ENCODE measurements around the gene COASY.

Gene COASY

DNA sequence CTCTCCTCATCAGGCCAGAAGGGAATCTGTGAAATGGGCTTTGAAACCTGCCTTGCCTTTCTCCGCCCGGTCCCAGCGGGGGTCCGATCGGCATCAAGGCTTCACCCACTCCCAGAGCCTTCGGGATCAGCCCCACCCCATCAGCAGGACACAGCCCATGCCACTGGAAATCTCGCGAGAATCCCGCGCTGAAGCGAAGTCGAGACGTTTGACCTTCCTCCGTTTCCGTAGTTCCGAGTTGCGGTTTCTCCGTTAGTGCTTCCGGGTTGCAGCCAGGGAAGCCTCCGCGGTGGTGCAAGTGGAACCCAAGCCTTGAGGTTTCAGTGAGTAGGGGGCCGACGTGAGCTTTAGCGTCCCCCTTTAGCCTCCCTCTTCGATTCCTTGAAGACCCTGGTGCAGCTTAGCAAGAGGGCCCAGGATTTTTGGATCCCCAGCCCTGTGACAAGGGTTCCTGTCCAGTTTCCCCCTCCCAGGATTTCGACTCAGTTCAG is at the start of gene COASY:
COASY (plus strand) TSS at position 252 of the 491 bp plus-strand sequence. CDS start 475 bp downstream, outside the sequence.
- Mint-ChIP-seq H3K27me3 (no peaks in the 10 kb centered on the region), H3K9me3 (no peaks in the 10 kb centered on the region), H3K27ac (peak within 1 kb of the TSS; percentile 92), H3K4me3 (peak within 1 kb of the TSS; percentile 95), H3K36me3 (ENCODE audit: low read depth) (peaks cover 14% of the 10 kb centered on the region), H3K4me1 (ENCODE audit: low read depth) (peaks cover 35% of the 10 kb centered on the region)

DNA sequence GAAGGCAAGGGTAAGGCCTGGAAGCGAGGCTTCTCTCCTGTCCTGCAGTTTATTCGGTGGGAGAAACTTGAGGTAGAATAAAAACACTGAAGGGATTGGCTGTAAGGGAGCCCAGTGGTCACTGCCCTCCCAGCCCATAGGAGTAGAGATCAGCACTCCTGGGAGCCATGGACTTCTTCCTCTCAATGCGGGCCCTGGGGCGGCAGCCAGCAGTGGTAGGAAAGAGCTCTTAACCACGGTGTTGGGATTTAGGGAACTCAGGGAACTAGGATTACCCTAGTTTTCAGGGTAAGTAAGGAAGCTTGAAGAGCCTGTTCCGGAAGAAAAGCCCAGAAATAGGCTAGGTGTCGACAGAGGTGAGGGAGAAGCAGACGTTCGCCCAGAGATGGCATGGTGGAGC is 49.7 kb upstream of the COASY start:
- Mint-ChIP-seq H3K9me3 (no peaks in the 10 kb centered on the region), H3K27me3 (no peaks in the 10 kb centered on the region), H3K27ac (no peak overlapping the region), H3K36me3 (ENCODE audit: low read depth) (peaks cover 11% of the 10 kb centered on the region), H3K4me1 (ENCODE audit: low read depth) (peaks cover 3% of the 10 kb centered on the region), H3K4me3 (no peak overlapping the region)

DNA sequence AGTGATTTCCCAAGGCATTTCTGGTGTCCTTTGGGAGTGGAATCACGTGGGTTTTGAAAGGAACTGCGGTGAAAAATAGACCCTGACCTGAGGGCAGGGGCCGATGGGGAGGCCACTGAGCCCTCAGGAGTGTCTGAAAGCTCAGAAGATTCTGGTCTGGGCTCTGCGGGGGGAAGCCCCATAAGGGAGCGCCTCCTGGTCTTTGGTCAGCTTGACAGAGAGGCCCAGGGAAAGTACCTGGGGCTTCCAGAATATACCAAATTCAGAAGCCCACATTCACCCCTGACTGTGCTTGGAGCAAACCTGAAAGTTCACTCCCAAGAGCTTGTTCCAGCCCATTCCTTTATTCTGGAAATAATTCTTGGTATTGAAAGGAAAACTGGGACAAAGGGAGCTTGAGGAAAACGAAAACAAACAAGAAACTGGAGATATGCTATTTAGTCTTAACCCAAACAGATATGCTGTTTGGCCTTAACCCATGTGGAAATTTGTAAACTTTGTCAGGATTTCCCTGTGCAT is 49.2 kb upstream of the COASY start:
- H3K9me3 Mint-ChIP-seq: no peaks in the 10 kb centered on the region
- peaks cover 3% of the 10 kb centered on the region for H3K4me1 Mint-ChIP-seq (ENCODE audit: low read depth)
- H3K36me3 Mint-ChIP-seq (ENCODE audit: low read depth): peaks cover 9% of the 10 kb centered on the region
- H3K27me3 Mint-ChIP-seq: no peaks in the 10 kb centered on the region
- no peak overlapping the region for H3K27ac Mint-ChIP-seq
- H3K4me3 Mint-ChIP-seq: no peak overlapping the region

DNA sequence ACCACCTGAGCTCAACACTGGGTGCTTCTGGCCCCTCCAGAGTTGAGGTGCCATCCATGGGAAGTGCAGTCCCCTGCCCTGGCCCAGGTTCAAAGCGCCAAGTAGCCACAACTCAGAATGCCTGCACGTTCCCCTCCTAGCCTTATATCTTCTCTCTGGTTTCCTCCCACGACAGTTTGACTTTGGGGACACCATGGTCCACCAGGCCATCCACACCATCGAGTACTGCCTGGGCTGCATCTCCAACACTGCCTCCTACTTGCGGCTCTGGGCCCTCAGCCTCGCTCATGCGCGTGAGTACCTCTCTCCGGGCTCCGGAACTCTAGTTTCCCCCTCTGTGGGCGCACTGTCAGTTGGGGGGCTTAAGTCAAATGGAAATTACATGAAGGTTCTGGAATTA is 48.3 kb upstream of the COASY start:
- no peak overlapping the region for H3K27ac Mint-ChIP-seq
- H3K4me1 Mint-ChIP-seq (ENCODE audit: low read depth): peaks cover 3% of the 10 kb centered on the region
- no peak overlapping the region for H3K4me3 Mint-ChIP-seq
- no peaks in the 10 kb centered on the region for H3K9me3 Mint-ChIP-seq
- H3K36me3 Mint-ChIP-seq (ENCODE audit: low read depth): peaks cover 3% of the 10 kb centered on the region
- no peaks in the 10 kb centered on the region for H3K27me3 Mint-ChIP-seq

DNA sequence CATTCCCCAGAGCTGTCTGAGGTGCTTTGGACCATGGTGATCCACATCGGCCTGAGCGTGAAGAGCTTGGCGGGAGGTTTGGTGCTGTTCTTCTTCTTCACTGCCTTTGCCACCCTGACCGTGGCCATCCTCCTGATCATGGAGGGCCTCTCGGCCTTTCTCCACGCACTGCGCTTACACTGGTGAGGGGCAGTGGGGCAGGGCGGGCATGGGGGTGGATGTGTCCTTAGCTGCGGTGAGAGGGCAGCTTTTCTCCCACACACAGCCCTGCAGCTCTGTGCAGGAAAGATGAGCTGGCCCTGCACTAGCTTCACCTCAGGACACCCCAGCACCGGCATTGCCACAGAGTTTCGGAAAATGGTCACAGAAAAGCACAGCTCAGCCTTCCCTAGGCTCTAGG is 47.7 kb upstream of the COASY start:
- no peaks in the 10 kb centered on the region for H3K36me3 Mint-ChIP-seq (ENCODE audit: low read depth)
- no peak overlapping the region for H3K27ac Mint-ChIP-seq
- no peaks in the 10 kb centered on the region for H3K27me3 Mint-ChIP-seq
- H3K4me1 Mint-ChIP-seq (ENCODE audit: low read depth): peaks cover 3% of the 10 kb centered on the region
- H3K9me3 Mint-ChIP-seq: no peaks in the 10 kb centered on the region
- H3K4me3 Mint-ChIP-seq: no peak overlapping the region

DNA sequence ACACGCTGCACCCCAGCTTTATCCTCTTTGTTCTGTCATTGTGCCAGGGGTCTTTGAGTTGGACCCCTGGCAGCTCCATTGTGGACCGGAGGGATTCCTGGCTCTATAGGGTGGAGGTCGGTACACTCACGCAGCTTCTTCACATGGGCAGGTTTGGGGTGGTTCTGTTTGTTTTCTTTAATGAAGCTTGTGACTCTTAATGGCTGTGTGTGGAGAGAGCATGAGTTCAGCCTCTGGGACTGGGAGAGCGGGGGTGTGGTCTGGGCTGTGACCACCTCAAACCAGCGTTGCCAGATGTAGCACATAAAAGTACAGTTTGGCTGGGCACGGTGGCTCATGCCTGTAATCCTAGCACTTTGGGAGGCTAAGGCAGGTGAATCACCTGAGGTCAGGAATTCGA is 47.1 kb upstream of the COASY start:
- Mint-ChIP-seq H3K9me3 (no peaks in the 10 kb centered on the region), H3K27ac (no peak overlapping the region), H3K4me3 (no peak overlapping the region), H3K27me3 (no peaks in the 10 kb centered on the region), H3K4me1 (ENCODE audit: low read depth) (no peaks in the 10 kb centered on the region), H3K36me3 (ENCODE audit: low read depth) (no peaks in the 10 kb centered on the region)

DNA sequence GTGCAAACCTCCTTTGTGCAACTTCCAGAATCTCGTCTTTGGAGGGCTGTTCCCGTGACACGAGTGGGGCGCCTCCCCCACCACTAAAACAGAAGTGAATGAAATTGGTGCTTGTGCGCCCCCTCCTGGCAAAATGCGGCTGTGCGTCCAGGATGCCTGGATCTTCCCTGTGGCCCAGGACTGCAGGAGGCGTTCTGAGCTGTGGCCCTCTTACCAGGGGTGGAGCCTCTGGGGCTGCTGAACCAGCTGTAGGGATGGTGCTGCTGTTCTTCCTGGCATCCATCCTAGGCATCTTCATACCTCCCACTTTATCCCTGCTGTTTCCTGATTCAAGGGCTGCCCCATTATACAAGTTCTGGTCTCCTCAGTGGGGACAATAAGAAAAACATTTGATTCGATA is 44.4 kb upstream of the COASY start:
- H3K9me3 Mint-ChIP-seq: no peaks in the 10 kb centered on the region
- no peaks in the 10 kb centered on the region for H3K36me3 Mint-ChIP-seq (ENCODE audit: low read depth)
- H3K27me3 Mint-ChIP-seq: no peaks in the 10 kb centered on the region
- no peak overlapping the region for H3K27ac Mint-ChIP-seq
- no peak overlapping the region for H3K4me3 Mint-ChIP-seq
- no peaks in the 10 kb centered on the region for H3K4me1 Mint-ChIP-seq (ENCODE audit: low read depth)

DNA sequence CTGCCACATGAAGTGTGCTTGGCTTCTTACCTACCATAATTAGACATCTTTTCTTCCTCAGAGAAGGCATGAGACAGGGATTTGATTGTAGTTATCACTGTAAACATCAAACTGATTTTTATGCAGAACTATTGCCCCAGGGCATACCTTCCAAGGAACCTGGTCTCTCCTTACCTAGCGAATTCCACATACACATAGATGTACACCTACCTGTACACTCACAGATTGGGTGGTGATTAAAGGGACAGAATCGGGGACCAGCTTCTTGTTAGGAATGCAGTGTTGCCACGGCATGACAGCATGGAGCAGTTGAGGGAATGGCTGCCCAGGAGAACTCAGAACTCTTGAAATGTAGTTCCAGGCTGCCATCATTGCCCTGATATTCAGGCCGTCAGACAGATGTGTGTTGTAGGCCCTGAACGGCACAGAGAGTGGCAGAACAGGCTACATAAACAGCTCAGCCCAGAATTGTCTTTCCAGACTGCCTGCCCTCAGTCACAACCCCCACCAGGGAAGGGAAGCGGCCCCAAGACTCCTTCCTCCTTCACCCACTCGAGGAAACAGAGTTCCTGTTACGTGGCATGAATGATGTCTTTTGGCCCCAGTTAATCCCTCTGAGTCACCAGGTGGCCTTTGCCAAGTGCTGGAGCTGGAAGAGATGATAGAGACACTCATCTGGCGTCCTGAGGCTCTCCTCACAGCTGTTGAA is 43.7 kb upstream of the COASY start:
- Mint-ChIP-seq H3K27me3 (peaks cover 1% of the 10 kb centered on the region), H3K27ac (no peak overlapping the region), H3K9me3 (no peaks in the 10 kb centered on the region), H3K4me3 (no peak overlapping the region), H3K36me3 (ENCODE audit: low read depth) (no peaks in the 10 kb centered on the region), H3K4me1 (ENCODE audit: low read depth) (no peaks in the 10 kb centered on the region)

DNA sequence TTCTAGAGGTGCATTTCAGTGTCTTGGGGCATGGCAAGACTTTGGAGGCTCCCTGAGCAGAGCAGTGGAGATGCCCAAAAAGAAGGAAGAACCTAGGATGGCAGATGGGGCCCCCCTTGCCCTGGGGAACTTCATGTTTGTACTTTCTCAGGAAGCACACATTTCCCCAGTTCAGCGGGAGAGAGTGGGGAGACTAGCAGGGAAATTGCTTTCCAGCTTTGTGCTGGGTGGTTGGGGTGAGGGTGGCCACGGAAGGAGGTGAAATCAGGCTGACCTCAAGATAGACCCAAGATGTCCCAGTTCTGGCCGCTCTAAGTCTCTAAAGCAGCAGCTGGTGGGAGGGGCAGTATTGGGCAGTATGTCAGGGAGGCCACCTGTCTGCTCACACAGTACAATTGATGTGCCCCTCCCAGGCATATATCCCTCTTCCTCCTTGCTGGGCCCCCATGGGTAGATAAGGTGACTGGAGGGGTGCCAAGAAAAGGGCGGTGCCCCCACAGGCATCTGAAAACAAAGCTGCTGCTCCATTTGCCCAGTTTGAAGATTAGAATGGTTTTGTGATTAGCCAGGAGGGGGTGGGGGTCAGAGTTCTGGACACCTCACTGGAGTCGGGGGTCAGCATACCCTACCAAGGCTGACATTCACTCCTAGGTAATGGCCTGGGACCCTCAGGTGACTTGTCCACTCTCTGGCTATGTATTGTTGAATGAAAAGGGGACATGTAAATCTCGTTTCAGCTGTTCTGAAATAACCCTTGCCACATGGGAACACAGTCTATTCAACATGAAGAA is 43.0 kb upstream of the COASY start:
- peaks cover 3% of the 10 kb centered on the region for H3K4me1 Mint-ChIP-seq (ENCODE audit: low read depth)
- H3K27me3 Mint-ChIP-seq: peaks cover 3% of the 10 kb centered on the region
- H3K4me3 Mint-ChIP-seq: no peak overlapping the region
- H3K36me3 Mint-ChIP-seq (ENCODE audit: low read depth): no peaks in the 10 kb centered on the region
- no peak overlapping the region for H3K27ac Mint-ChIP-seq
- no peaks in the 10 kb centered on the region for H3K9me3 Mint-ChIP-seq

DNA sequence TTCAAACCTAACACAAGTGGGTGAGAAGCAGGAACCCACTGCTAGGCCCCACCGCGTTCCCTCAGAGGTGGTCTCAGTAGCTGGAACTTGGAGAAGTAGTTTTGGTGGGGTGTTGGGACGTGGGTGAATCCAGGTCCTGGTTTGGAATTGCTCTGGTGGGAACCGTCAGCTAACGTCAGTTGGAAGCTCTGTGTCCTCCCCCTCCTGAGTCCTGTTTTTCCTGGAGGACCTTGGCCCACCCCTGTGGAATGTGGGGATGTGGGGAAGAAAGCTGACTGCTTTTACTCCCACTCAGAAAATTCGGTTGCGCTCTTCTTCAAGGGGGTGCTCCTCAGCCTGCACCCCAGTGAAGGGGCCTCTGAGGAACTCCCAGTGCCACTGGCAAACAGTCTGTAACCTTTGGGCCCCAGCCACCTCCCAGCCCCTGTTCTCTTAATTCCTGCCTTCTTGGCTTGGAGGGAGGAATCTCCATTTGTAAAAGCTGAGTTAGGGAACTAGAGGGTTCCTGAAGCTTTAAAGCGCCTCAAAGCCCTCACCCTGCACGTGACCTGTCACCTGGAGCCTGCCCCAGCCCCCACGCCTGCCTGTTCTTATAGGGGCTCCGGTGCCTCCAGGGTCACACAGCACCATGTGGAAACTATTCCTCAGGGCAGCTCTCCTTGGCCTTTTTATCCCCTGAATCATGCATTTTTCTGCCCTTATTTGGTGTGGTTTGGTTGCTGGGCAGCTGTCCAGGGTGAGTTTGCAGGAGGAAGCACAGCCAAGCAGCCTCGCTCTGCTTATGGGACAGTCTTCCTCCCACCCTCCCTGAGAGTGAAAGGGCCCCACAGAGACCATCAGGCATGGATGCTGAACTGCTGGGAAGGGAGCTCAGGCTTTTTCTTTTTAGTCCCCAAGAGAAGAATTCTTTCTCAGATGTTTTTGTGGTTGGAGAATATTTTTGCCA is 42.1 kb upstream of the COASY start:
- peaks cover 9% of the 10 kb centered on the region for H3K4me1 Mint-ChIP-seq (ENCODE audit: low read depth)
- no peaks in the 10 kb centered on the region for H3K9me3 Mint-ChIP-seq
- no peaks in the 10 kb centered on the region for H3K36me3 Mint-ChIP-seq (ENCODE audit: low read depth)
- no peak overlapping the region for H3K27ac Mint-ChIP-seq
- H3K4me3 Mint-ChIP-seq: no peak overlapping the region
- H3K27me3 Mint-ChIP-seq: peaks cover 3% of the 10 kb centered on the region

DNA sequence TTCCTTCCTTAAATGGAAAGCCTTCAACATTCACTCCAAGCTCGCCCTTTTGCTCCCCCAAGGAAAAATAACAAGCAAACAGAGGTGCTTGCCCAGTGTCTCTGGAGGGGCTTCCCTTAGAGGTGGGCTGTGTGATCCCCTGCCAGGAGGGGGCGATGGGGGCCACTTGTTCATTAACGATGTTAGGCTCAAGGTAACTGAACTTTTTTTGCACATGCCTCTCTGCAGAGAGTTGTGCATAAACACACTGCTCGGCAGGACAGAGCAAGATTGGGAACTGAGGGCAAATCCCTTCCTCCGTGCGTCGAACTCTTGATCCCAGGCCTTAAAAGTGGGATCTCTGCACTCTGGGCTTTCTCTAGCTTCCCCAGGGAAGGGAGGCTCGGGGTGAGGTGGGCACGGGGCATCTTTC is 41.4 kb upstream of the COASY start:
- Mint-ChIP-seq H3K36me3 (ENCODE audit: low read depth) (no peaks in the 10 kb centered on the region), H3K4me3 (no peak overlapping the region)

DNA sequence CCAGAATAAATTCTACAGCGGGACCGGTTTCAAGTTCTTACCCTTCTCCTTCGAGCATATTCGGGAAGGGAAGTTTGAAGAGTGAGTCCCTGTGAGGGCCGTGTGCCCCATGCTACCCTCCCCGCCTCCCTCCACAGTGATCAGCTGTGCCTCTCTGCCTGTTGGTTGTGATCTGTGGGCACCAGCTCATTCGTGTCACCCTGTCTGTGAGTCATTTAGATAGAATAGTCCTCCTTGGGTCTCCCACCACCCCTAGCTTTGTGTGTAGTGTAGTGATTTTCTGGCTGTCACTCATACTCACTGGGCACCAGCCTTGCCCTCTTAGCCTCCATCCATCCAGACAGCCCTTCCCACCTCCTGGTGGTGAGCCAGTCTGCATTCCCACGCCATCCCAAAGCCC is 40.9 kb upstream of the COASY start:
- H3K4me1 Mint-ChIP-seq (ENCODE audit: low read depth): peaks cover 13% of the 10 kb centered on the region
- no peak overlapping the region for H3K4me3 Mint-ChIP-seq
- no peaks in the 10 kb centered on the region for H3K36me3 Mint-ChIP-seq (ENCODE audit: low read depth)
- no peak overlapping the region for H3K27ac Mint-ChIP-seq
- H3K9me3 Mint-ChIP-seq: no peaks in the 10 kb centered on the region
- H3K27me3 Mint-ChIP-seq: peaks cover 3% of the 10 kb centered on the region

More for the DNA sequence above, 41.4 kb upstream of the COASY start:
- Mint-ChIP-seq H3K4me1 (ENCODE audit: low read depth) (peaks cover 13% of the 10 kb centered on the region), H3K27me3 (peaks cover 3% of the 10 kb centered on the region), H3K27ac (no peak overlapping the region), H3K9me3 (no peaks in the 10 kb centered on the region)

DNA sequence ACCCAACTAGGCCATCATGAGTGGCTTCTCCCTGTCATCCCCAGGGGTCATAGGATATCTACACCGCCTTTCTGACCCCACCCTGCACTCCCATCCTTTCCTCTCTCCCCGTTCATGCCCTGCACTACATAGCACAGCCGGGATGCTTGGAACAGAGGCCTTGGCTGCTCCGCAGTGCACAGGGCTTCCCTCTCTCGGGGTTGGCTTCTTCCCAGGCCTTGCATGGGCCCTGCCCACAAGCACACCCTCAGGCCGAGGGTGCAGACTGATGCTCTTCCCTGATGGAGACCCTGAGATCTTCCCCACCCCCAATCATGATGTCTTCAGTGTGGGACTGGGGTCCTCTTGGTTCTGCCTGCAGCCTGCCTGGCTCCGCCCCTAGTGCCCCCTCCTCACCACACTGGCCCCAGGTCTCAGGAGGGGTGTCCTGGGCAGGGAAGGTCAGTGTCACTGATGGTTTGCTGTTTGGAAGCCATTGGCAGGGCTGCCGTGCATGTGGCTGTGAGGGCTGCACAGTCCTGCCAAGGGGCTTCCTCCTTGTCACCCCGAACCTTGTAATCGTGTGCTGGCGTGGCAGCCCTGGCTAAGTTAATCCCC is 40.2 kb upstream of the COASY start:
- H3K4me1 Mint-ChIP-seq (ENCODE audit: low read depth): peaks cover 13% of the 10 kb centered on the region
- H3K27me3 Mint-ChIP-seq: peaks cover 3% of the 10 kb centered on the region
- no peak overlapping the region for H3K27ac Mint-ChIP-seq
- no peak overlapping the region for H3K4me3 Mint-ChIP-seq
- no peaks in the 10 kb centered on the region for H3K9me3 Mint-ChIP-seq
- no peaks in the 10 kb centered on the region for H3K36me3 Mint-ChIP-seq (ENCODE audit: low read depth)

DNA sequence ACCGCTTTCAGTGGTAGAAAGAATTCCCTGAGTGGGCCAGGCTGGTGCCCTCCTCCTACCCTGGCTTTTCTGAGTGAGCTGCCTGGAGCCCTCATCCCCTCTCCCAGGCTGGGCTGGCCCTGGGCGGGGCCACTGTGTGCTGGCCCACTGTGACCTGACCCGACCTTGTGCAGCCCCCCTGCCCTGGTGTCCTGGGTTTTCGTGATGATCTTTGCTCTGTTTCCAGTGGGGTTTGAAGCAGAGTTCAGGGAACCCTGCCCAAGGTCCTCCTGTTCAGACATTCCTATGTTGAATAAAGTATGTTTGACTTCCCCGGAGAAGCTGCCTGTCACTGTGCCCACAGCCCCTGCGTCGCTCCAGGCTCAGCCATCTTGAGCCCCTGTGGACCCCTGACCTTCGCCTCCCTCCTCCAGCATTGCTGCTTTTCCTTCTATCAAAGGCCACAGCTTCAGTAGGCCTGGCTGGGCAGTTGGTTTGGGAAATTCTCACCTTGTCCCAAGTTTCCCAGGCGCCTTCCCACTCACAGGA is 39.6 kb upstream of the COASY start:
- Mint-ChIP-seq H3K36me3 (ENCODE audit: low read depth) (no peaks in the 10 kb centered on the region), H3K4me3 (no peak overlapping the region), H3K27me3 (peaks cover 3% of the 10 kb centered on the region), H3K4me1 (ENCODE audit: low read depth) (peaks cover 15% of the 10 kb centered on the region), H3K9me3 (no peaks in the 10 kb centered on the region), H3K27ac (no peak overlapping the region)
